ENCODE measurements around the gene GABRB3. TPM values are rescaled to one million over a fixed set of nuclear protein-coding genes. Genes with fewer than 3 reads are reported as not detected.

The GABRB3 gene
- total RNA-seq, 2 donors from 2014 or later = 0.72 to 1.1 TPM

- TF ChIP-seq, protein P1, sequence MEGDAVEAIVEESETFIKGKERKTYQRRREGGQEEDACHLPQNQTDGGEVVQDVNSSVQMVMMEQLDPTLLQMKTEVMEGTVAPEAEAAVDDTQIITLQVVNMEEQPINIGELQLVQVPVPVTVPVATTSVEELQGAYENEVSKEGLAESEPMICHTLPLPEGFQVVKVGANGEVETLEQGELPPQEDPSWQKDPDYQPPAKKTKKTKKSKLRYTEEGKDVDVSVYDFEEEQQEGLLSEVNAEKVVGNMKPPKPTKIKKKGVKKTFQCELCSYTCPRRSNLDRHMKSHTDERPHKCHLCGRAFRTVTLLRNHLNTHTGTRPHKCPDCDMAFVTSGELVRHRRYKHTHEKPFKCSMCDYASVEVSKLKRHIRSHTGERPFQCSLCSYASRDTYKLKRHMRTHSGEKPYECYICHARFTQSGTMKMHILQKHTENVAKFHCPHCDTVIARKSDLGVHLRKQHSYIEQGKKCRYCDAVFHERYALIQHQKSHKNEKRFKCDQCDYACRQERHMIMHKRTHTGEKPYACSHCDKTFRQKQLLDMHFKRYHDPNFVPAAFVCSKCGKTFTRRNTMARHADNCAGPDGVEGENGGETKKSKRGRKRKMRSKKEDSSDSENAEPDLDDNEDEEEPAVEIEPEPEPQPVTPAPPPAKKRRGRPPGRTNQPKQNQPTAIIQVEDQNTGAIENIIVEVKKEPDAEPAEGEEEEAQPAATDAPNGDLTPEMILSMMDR (IDR thresholded peaks at IDR 0.05) = no peak
These were observed 131.7 kb downstream of the GABRB3 start for GRCh38 chr15:26641144-26641543.

DNA sequence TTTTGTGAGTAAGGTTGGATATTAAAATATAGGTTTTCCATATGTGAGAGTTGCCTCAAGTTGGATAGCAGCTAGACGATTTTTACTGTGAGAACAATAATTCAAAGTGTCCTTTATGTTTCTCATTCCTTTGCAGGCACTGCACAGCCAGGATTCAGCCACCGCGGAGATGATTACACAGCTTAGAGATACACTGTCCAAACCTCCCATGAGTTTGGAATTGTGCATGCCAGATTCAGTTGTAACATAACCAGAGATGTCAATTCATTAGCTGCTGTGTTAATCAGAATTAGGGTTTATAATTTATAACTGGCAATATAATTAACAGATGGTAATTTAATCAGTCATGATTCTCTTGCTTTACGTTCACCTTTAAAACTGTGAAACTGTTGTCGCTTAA lies 132.3 kb downstream of the GABRB3 start:
- no peak for DNase-seq
- H3K4me3 ChIP-seq = no peak overlapping the region
- H3K9ac ChIP-seq (ENCODE audit: low read depth in 2 of 2, low read length in 2 of 2) = no peak overlapping the region
- no peaks in the 10 kb centered on the region for H3K9me3 ChIP-seq
- H3K4me1 ChIP-seq = no peaks in the 10 kb centered on the region
- TF ChIP-seq, protein P1 (IDR thresholded peaks at IDR 0.05) = no peak
- H3K27me3 ChIP-seq = no peaks in the 10 kb centered on the region
- H3K27ac ChIP-seq = no peak overlapping the region
- no peaks in the 10 kb centered on the region for H3K36me3 ChIP-seq
- intact Hi-C loops (cut with DNase I) = no loop called here

More at GRCh38 chr15:26641144-26641543, 131.7 kb downstream of the GABRB3 start:
- Histone ChIP-seq H3K9ac (ENCODE audit: low read depth in 2 of 2, low read length in 2 of 2) (no peak overlapping the region), H3K4me3 (no peak overlapping the region), H3K4me1 (no peaks in the 10 kb centered on the region), H3K36me3 (no peaks in the 10 kb centered on the region), H3K9me3 (no peaks in the 10 kb centered on the region), H3K27me3 (no peaks in the 10 kb centered on the region), H3K27ac (no peak overlapping the region)
- DNase-seq = no peak
- intact Hi-C loops (cut with DNase I) = no loop called here

- Histone ChIP-seq H3K4me3 (no peak overlapping the region), H3K4me1 (no peaks in the 10 kb centered on the region), H3K27me3 (no peaks in the 10 kb centered on the region), H3K9ac (ENCODE audit: low read depth in 2 of 2, low read length in 2 of 2) (no peak overlapping the region), H3K36me3 (no peaks in the 10 kb centered on the region), H3K9me3 (no peaks in the 10 kb centered on the region), H3K27ac (no peak overlapping the region)
- intact Hi-C loops (cut with DNase I) = no loop called here
- TF ChIP-seq, protein P1 (IDR thresholded peaks at IDR 0.05) = no peak
- no peak for DNase-seq
These were observed 132.9 kb downstream of the GABRB3 start for GRCh38 chr15:26639966-26640365.

GRCh38 chr15:26635614-26636013 lies 137.3 kb downstream of the GABRB3 start:
- H3K4me1 ChIP-seq = no peaks in the 10 kb centered on the region
- no peak overlapping the region for H3K4me3 ChIP-seq
- H3K27me3 ChIP-seq = no peaks in the 10 kb centered on the region
- no peak overlapping the region for H3K9ac ChIP-seq (ENCODE audit: low read depth in 2 of 2, low read length in 2 of 2)
- no peaks in the 10 kb centered on the region for H3K9me3 ChIP-seq
- TF ChIP-seq, protein P1 (IDR thresholded peaks at IDR 0.05) = no peak
- no peak overlapping the region for H3K27ac ChIP-seq
- intact Hi-C loops (cut with DNase I) = no loop called here
- H3K36me3 ChIP-seq = no peaks in the 10 kb centered on the region
- DNase-seq = no peak

- no peaks in the 10 kb centered on the region for H3K4me1 ChIP-seq
- TF ChIP-seq, protein P1 (IDR thresholded peaks at IDR 0.05) = no peak
- no peaks in the 10 kb centered on the region for H3K9me3 ChIP-seq
- H3K4me3 ChIP-seq = no peak overlapping the region
- no peaks in the 10 kb centered on the region for H3K36me3 ChIP-seq
- H3K27me3 ChIP-seq = no peaks in the 10 kb centered on the region
- no peak for DNase-seq
- H3K27ac ChIP-seq = no peak overlapping the region
- no peak overlapping the region for H3K9ac ChIP-seq (ENCODE audit: low read depth in 2 of 2, low read length in 2 of 2)
- intact Hi-C loops (cut with DNase I) = no loop called here
These were observed 137.8 kb downstream of the GABRB3 start for GRCh38 chr15:26635105-26635504.

GRCh38 chr15:26634319-26634718 lies 138.5 kb downstream of the GABRB3 start:
- Histone ChIP-seq H3K36me3 (no peaks in the 10 kb centered on the region), H3K27ac (no peak overlapping the region), H3K4me3 (no peak overlapping the region), H3K9me3 (no peaks in the 10 kb centered on the region), H3K4me1 (no peaks in the 10 kb centered on the region), H3K9ac (ENCODE audit: low read depth in 2 of 2, low read length in 2 of 2) (no peak overlapping the region), H3K27me3 (no peaks in the 10 kb centered on the region)
- DNase-seq = no peak
- intact Hi-C loops (cut with DNase I) = no loop called here
- TF ChIP-seq, protein P1 (IDR thresholded peaks at IDR 0.05) = no peak
